ENCODE data around the gene BEGAIN.

The BEGAIN gene

DNA sequence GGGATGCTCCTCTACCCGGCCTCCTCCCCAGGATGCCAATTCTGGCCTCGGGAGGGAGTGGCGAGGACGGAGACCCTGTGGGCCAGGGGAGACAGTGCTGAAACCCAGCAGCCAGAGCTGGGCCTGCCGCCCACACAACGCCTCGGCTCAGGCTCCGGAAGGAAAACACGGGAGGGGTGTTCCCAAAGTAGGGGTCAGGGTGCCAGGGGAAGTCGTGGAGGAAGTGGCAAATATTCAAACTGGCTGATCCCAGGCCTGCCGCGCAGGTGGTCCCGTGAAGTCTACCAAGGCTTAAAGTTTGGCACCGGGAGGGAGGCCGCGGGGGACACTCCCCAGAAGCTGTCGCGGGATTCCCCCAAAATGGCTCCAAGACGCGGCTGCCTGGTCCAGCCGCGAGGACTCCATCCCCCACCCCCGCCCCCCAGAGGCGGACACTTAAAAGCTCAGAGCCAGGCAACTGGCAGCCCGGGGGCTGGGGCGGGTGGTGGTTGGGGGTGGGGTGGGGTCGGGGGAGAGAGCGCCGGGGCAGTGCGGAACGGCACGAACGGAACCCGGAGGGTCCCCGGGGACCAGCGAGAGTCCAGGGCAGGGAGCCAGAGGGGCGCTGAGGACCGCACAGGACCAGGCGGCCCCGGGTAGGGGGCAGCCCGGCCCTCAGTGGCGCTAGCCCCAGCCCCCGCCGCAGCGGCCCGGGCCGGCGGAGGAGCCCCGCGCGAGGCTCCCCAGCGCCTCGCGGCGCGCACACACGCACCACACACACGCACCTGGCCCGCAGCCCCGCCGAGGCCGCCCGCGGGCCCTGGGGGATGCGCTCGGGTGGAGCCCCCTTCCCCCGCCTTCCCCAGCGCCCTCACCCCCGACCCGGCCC, 20.0 kb downstream of the BEGAIN start:
- no peak for DNase-seq

DNA sequence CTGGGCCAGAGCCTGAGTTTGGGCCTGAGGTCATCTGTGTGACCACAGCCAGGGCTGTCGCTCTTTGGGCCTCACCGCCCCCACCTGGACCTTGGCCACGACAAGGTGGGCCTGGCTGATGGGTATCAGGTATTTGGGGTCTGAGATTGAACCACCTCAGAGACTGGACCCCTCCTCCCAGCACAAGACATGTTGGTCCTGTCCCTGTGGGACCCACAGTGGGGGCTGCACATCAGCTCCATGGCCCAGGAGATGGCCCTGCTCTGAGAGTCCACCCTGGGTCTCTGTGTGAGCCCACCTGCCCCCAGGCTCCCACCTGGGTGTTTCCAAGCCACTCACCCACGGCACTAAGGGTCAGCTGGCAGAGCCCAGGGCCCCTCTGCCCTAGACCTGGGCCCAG, 20.6 kb downstream of the BEGAIN start:
- no peak for DNase-seq

DNA sequence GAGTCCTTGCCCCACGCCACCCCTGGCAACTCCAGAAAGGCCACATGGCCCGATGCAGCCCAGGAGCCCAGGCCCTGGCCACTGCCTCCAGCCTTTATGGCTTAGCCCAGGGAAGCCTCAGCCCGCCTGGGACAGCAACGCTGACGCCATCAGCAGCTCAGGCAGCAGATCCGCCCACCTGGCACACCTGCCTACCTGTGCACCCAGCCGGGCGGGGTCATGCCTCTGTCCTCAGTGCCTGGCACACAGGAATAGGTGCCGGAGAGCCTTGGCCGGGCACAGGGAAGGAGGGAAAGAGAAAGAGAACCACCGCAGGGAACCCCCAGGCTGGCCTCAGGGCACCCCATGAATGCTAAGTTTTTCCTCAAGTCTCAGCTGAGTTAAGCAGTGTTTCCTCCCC, 21.1 kb downstream of the BEGAIN start:
- DNase-seq: no peak

- DNase-seq: no peak
Observed at GRCh38 chr14:100565650-100566049, 21.6 kb downstream of the BEGAIN start.

- no peak for DNase-seq
Observed at GRCh38 chr14:100564512-100564911, 22.7 kb downstream of the BEGAIN start.

GRCh38 chr14:100562751-100563150, 24.5 kb downstream of the BEGAIN start:
- DNase-seq: no peak

- no peak for DNase-seq
Observed at GRCh38 chr14:100561005-100561404, 26.2 kb downstream of the BEGAIN start.

DNA sequence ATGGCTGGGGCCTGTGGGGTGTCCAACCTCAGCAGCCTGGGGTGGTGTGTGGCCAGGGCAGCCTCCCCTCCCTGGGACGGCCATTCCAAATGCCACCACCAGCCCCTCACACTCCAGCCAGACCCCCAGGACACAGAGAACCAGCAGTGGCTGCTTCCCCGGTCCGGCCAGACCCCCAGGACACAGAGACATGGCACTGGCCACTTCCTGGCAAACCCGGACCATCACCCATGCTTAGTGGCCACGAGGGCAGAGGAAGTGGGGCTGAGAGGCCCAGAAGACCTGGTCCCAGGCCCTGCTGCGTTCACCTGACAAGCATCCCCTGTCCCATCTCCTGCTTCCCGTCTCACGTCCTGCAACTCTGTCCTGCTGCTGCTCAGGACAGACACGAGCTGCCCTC, 26.7 kb downstream of the BEGAIN start:
- DNase-seq: no peak

DNA sequence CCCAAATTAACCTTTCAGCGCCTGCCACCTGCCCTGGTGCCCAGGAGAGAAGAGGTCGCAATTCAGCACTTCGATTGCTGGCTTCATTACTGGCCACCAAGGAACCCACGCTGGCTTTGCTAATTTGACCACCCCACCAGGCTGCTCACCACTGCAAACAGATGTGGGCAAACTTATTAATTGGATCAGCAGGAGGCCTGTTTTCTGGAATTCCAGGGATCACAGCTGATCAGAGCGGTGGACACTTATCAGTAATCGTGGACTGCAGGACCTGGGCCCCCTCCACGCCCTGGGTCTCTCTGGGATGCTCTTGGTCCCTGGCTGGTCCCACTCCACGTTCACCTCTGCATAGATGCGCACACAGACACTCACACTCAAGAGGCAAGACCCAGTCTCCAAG, 27.8 kb downstream of the BEGAIN start:
- DNase-seq: no peak

- DNase-seq: no peak
Observed at GRCh38 chr14:100558966-100559365, 28.3 kb downstream of the BEGAIN start.

DNA sequence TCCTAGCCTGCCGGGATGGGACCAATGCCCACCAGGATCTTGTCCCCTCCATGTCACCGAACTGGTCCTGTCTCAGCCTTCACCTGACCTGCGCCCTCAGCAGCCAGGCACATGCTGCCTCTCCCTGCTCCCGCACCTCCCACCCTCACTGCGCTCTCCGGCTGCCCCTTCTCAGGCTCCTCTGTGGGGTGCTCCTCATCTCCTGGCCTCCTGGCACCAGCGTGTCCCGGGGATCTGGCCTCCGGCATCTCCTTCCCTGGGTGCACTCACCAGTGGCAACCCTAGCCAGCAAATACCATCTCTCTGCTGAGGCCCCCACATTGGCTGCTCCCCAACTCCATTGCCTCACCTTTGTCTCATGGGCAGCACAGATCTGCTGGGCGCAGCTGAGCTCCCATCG, 29.0 kb downstream of the BEGAIN start:
- DNase-seq: no peak

GRCh38 chr14:100557658-100558057, 29.6 kb downstream of the BEGAIN start:
- DNase-seq: no peak

- DNase-seq: no peak
Observed at GRCh38 chr14:100556936-100557505, 30.2 kb downstream of the BEGAIN start.

DNA sequence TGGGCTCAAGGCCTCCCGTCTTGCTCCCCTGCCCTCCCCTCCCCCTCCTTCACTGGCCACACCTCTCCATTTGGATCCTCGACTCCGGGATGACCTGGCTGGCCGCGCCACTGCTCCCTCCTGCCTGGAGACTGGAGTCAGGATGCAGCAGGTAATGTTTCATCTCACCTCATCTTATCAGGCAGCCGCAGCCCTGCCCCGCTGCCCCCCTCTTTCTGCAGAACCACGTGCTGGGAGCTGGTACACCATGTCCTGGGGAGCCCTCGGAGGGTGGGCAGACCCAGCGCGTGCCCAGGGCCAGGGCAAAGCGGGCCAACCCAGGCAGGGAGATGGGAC, 31.1 kb downstream of the BEGAIN start:
- DNase-seq: no peak

DNA sequence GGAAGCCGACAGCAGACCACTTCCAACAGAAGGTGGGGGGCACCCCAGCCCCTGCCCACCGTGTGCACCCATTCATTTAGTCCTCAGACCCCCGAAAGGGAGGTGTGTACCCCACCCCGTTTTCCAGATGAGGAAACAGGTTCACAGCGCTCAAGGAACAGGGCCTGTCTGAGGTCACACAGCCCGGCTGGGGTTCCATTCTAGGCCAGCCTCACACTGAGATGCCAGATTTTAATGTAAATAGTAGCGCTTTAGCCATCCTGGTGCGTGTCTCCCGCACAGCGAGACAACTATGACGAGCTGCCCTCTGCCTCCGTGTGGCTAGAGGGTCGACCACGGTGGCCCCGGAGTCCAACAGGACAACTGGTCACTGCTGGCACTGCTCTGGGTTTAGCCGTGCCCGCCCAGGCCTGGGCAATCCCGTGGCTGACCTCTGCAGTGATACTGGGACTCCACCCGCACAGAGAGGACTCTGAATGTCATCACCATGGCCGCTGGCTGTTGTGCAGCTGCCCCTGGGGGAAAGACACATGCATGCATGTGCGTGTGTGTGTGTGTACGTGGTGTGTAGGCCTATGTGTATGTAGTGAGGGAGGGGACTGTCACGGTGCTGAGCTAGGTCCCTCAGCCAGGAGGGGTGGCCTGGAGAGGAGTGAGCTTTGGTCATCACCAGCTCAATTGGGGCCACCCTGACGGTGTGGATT, 31.6 kb downstream of the BEGAIN start:
- no peak for DNase-seq

- no peak for DNase-seq
Observed at GRCh38 chr14:100554696-100555320, 32.4 kb downstream of the BEGAIN start.

DNA sequence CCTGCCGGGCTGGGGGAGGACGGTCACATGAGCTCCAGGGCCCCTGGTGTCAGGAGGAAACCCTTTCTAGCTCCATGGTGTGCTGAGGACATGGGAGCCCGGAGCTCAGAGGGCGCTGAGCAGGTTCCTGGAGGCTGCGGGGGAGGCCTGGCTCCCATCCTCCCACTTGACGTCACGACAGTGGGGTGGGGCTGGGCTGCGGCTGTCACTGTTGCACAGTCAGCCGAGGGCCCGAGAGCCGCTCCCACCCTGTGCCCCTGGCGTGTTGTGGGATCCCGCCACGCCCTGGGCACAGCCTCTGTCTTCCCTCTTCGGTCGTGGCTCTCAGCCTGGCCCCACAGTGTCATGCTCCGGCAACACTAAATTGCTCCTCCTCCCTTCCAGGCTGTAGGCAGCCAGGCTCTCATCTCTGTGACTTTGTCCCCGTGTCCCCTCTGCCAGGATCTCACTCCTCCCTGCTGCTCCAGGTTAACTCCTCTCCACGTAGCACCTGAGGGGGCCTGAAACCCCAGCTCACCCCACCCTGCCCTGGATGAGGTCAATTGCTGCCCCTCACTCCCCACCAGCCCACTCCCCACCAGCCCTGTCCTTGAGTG, 33.0 kb downstream of the BEGAIN start:
- DNase-seq: no peak

DNA sequence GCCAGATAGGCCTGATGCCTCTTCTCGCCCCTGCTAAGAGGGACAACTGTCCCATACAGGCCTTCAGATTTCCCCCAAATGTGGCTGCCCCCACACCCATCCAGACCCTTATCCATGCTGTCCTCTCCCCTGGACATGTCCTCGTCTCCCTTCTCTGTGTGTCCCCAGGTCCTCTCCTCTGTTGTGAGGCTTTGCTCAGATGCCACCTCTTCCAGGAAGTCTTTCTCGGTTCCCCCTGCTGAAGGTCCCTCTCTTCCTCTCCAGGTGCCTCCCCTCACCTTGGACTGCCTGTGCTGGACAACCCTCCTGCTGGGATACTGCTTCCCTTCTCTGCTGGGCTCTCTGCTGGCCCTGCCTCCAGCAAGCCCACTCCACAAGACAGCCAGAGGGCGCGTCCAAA, 33.7 kb downstream of the BEGAIN start:
- no peak for DNase-seq

DNA sequence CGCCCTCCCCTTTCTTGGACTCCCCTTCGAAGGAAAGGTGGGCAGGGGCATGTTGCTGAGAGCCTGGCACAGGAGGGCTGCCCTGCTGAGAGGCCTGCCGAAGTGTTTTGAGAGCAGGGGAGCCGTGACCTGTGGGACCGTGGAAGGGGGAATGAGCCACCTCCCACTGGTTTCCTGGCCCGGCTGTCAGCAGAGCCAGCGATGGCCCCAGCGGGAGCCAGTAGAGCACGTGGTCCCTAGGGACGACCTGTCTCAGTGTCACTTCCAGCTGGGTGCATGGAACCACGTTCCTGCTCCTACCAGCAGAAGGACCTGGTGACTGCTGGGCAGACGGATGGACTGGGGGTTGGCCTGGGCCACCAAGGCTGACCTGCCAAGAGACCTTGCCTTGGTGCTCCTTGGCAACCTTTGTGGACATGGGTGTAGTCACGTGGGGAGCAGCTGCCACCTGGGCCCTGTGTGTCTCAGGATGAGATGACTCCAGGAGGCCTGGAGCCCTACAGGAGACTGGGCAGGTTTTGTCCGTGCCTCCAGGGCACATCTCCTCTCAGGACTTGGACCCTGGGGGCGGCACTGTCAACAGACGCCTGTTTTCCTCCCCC, 34.6 kb downstream of the BEGAIN start:
- DNase-seq: no peak

DNA sequence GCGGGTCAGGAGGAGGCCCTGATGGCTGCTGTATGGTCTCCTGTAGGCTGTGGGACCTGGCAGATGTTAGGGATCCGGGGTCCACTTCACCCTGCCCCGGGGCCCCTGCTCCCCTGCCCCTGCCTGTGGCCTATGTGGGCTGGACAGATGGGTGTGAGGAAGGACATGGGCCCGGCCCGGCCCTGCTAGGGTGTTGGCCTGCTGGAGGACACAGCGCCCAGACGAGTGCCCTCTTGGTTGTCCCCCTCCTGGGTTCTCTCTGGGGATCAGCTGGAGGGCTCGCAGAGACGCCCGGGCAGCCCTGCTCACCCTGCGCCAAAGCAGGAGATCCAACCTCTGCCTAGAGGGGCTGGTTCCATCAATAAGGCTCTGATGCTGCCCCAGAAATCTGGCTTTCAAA, 36.2 kb downstream of the BEGAIN start:
- DNase-seq: no peak

DNA sequence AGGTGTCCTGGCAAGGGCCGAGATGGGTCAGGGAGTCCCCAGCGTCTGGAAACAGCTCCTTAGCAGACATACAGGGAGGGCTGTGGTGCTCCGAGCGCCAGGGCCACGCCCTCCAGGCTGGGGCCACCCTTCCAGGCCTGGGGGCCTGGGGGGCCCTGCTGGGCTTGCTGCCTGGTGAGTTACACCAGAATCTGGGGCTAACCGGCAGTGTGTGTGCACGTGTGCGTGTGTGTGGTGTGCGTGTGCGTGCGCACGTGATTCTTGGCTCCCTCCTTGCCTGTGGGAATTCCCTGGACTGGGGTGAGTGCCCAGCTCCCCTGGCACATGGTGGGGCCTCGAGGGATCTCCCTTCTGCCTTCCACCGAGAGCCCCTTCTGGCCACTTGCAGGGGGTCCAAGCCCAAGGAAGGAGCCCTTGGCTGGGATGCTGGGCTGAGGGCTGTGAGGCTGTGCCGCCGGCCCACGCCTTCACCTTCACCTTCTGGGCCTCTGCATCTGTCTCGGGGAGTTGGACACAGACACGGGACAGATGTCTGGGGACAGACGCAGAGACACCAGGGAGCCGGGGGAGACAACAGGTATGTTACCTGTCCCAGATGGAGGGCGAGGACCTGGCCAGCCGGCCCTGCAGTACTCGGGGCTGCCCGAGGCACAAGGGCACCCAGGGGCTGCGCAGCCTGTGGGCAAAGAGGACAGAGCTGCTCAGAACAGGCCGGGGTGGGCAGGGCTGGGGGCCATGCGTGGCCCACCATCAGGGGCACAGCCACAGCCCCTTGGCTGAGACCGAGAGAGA, 37.2 kb downstream of the BEGAIN start:
- no peak for DNase-seq

GRCh38 chr14:100548939-100549338, 38.3 kb downstream of the BEGAIN start:
- no peak for DNase-seq

All from NCI-H446 treated with DMSO at 0.1 percent for 48 hours (cell line).